GM23338 (cell line): Measurements from ENCODE around the gene SPATS2.

Experiments used
- CREB1 ChIP-seq: fragments of 250-450 bp; sonication (Bioruptor Pico); IDR thresholded peaks from 2 replicates; pipeline ENCODE4 v1.5.0; 2020; ENCODE audit warnings: low read depth, mild to moderate bottlenecking, moderate library complexity
- CTCF ChIP-seq, 2 experiments: fragments of 200-600 bp in 1 of 2; sonication (generic) in 1 of 2; conservative IDR thresholded peaks; 2 replicates each; pipeline versions ENCODE4 v1.5.1 to v1.6.1; 2016 to 2017; ENCODE audit warnings: antibody characterized with exemption in 2 of 2, low read depth in 2 of 2, mild to moderate bottlenecking in 2 of 2, moderate library complexity in 1 of 2
- ETS1 ChIP-seq: IDR thresholded peaks from 2 replicates; pipeline ENCODE4 v1.6.1; 2016; ENCODE audit warnings: antibody characterized with exemption
- EZH2 ChIP-seq: fragments of 200-600 bp; sonication (generic); IDR thresholded peaks from one replicate; pipeline ENCODE4 v1.8.0; 2017; ENCODE audit warnings: antibody characterized with exemption, mild to moderate bottlenecking, low read depth; ENCODE audit not compliant: unreplicated experiment
- EZH2phosphoT487 ChIP-seq: fragments of 200-600 bp; sonication (generic); IDR thresholded peaks from one replicate; pipeline ENCODE4 v1.8.1; 2018; ENCODE audit warnings: antibody characterized with exemption; ENCODE audit not compliant: unreplicated experiment
- JUNB ChIP-seq: IDR thresholded peaks from one replicate; pipeline ENCODE4 v1.6.1; 2016; ENCODE audit warnings: antibody characterized with exemption; ENCODE audit not compliant: unreplicated experiment
- POLR2AphosphoS5 ChIP-seq: IDR thresholded peaks from 2 replicates; pipeline ENCODE4 v1.6.1; 2016; ENCODE audit warnings: antibody characterized with exemption, low read depth
- REST ChIP-seq: IDR thresholded peaks from one replicate; pipeline ENCODE4 v1.6.1; 2018; ENCODE audit warnings: antibody characterized with exemption; ENCODE audit not compliant: unreplicated experiment
- ZNF114 ChIP-seq: fragments of 250-450 bp; sonication (Bioruptor Pico); IDR thresholded peaks from 2 replicates; pipeline ENCODE4 v1.5.0; 2020; ENCODE audit warnings: mild to moderate bottlenecking, moderate library complexity
- ZNF331 ChIP-seq: fragments of 250-450 bp; sonication (Bioruptor Pico); IDR thresholded peaks from 2 replicates; pipeline ENCODE4 v1.5.0; 2020; ENCODE audit warnings: low read depth, mild to moderate bottlenecking, moderate library complexity

- TF ChIP-seq CTCF (conservative IDR thresholded peaks at IDR 0.05; ENCODE audit: low read depth in 2 of 2) (no peak), CREB1 (CRISPR knock-in tag) (no peak), ZNF331 (CRISPR knock-in tag) (no peak), ETS1 (no peak), JUNB (no peak), EZH2 (no peak), POLR2AphosphoS5 (no peak), REST (no peak), ZNF114 (CRISPR knock-in tag) (no peak), EZH2phosphoT487 (no peak)
These were observed 49.6 kb downstream of the SPATS2 start for GRCh38 chr12:49416892-49417291.
